Ovary (tissue), 9 donors: ENCODE data around the gene NCK2. TPM values are rescaled to one million over a fixed set of nuclear protein-coding genes. Genes with fewer than 3 reads are reported as not detected.

Experiments used
- DNase-seq, 5 donors: peaks; one replicate each; pipeline ENCODE4 v3.0.0-alpha.2; 2019 to 2020
- H3K27ac ChIP-seq, 2 donors: fragments of 200-600 bp; one replicate each; pipeline versions ENCODE4 v1.5.1 to v1.8.0; 2019 to 2022
- H3K27me3 ChIP-seq: fragments of 200-600 bp; one replicate; pipeline ENCODE4 v1.8.0; 2022
- H3K36me3 ChIP-seq: fragments of 200-600 bp; sonication (generic); one replicate; pipeline ENCODE4 v1.5.1; 2019
- H3K4me1 ChIP-seq: one replicate; pipeline ENCODE4 v1.8.1; 2013; ENCODE audit warnings: mild to moderate bottlenecking, moderate library complexity; ENCODE audit not compliant: insufficient read depth
- H3K4me3 ChIP-seq: fragments of 200-600 bp; sonication (generic); one replicate; pipeline ENCODE4 v1.5.1; 2017
- H3K9me3 ChIP-seq, 2 donors: fragments of 200-600 bp in 1 of 2; sonication (generic) in 1 of 2; one replicate each; pipeline versions ENCODE4 v1.5.1 to v1.8.1; 2013 to 2019; ENCODE audit warnings: mild to moderate bottlenecking in 1 of 2, moderate library complexity in 1 of 2
- EP300 ChIP-seq: sonication (generic); formaldehyde crosslinking; IDR thresholded peaks from one replicate; pipeline ENCODE4 v1.6.1; 2017; ENCODE audit warnings: antibody characterized with exemption
- POLR2A ChIP-seq: fragments of 450-650 bp; IDR thresholded peaks from one replicate; pipeline ENCODE4 v1.6.1; 2017; ENCODE audit warnings: antibody characterized with exemption, mild to moderate bottlenecking, moderate library complexity
- WGBS, 3 donors: extraction: QIAGEN DNeasy Blood & Tissue Kit in 1 of 3; methylation state at CpG; one replicate each; pipeline versions ENCODE4 v1.1.5 to v1.1.7; 2013 to 2017; 5-methylcytosine and 5-hydroxymethylcytosine counted together
- intact Hi-C, 4 donors: fragments of 100-400 bp; cut with DNase I; formaldehyde crosslinking; loops; one replicate each; pipeline versions ENCODE4 v1.11.0 to v1.15.1; 2022 to 2023
- polyA plus RNA-seq, 2 donors: library from polyadenylated mRNA; stranded (reverse); fragments of 200-250 nt in 1 of 2; fragments of 350-450 nt in 1 of 2; fragmentation: Illumina TruSeq in 1 of 2; extraction: RNeasy Lipid Tissue Mini Kit (QIAGEN cat#74804) in 1 of 2; gene quantifications; one replicate each; pipeline ENCODE4 v1.2.3, GENCODE V29; 2013 to 2014
- total RNA-seq, 7 donors: library from RNA; depleted of rRNA in 2 of 7; stranded (reverse); fragments of >200 nt in 2 of 7; fragmentation: NEBNext Ultra II Directional in 3 of 7; extraction: Animal tissue kit (Norgen Biotek cat#: 25700) in 3 of 7; gene quantifications; one replicate each; pipeline versions ENCODE4 v1.1.0 to v1.2.4, GENCODE V29; 2016 to 2023
- TF ChIP-seq, protein P1 (sequence below), 3 donors: fragments of 450-650 bp in 2 of 3; fragments of 200-600 bp in 1 of 3; IDR thresholded peaks; one replicate each; pipeline versions ENCODE4 v1.5.1 to v1.8.0; 2016 to 2022; ENCODE audit warnings: antibody characterized with exemption in 3 of 3, mild to moderate bottlenecking in 1 of 3
- donor health status: DM: no; HTN: no; CAD: no; lungs with moderate emphysema.
- donor health status: DM: no; HTN: no; CAD: no.
- donor health status: Bipolar disorder and iron deficiency.
- donor health status: DM: yes; HTN: yes; CAD: no.
- donor health status: DM: no; HTN: no; CAD: no.
- donor health status: DM: yes; HTN: yes; CAD: no.

NCK2 gene
- total and polyA plus RNA-seq, 9 donors: 16.7 to 42.9 (median 31.2) TPM

- H3K27ac ChIP-seq: no peak overlapping the region
- no peaks in the 10 kb centered on the region for H3K27me3 ChIP-seq
- no peaks in the 10 kb centered on the region for H3K9me3 ChIP-seq
- H3K4me1 ChIP-seq: no peaks in the 10 kb centered on the region
- 83 to 92% (median 90%) methylated on average over 3 of the region's 3 CpGs for WGBS, 3 donors
- H3K36me3 ChIP-seq: no peaks in the 10 kb centered on the region
- intact Hi-C loops: no loop called here
- no peak overlapping the region for H3K4me3 ChIP-seq
- TF ChIP-seq EP300: no peak
- TF ChIP-seq, protein P1, sequence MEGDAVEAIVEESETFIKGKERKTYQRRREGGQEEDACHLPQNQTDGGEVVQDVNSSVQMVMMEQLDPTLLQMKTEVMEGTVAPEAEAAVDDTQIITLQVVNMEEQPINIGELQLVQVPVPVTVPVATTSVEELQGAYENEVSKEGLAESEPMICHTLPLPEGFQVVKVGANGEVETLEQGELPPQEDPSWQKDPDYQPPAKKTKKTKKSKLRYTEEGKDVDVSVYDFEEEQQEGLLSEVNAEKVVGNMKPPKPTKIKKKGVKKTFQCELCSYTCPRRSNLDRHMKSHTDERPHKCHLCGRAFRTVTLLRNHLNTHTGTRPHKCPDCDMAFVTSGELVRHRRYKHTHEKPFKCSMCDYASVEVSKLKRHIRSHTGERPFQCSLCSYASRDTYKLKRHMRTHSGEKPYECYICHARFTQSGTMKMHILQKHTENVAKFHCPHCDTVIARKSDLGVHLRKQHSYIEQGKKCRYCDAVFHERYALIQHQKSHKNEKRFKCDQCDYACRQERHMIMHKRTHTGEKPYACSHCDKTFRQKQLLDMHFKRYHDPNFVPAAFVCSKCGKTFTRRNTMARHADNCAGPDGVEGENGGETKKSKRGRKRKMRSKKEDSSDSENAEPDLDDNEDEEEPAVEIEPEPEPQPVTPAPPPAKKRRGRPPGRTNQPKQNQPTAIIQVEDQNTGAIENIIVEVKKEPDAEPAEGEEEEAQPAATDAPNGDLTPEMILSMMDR (IDR thresholded peaks at IDR 0.05): no peak
- no peak for TF ChIP-seq POLR2A
- DNase-seq: no peak
Observed at GRCh38 chr2:105911425-105911824, 166.7 kb downstream of the NCK2 start.

- no peaks in the 10 kb centered on the region for H3K4me1 ChIP-seq
- H3K9me3 ChIP-seq: no peaks in the 10 kb centered on the region
- no peak overlapping the region for H3K27ac ChIP-seq
- H3K27me3 ChIP-seq: no peaks in the 10 kb centered on the region
- H3K4me3 ChIP-seq: no peak overlapping the region
- DNase-seq: no peak
- TF ChIP-seq EP300: no peak
- no peak for TF ChIP-seq POLR2A
- TF ChIP-seq, protein P1 (IDR thresholded peaks at IDR 0.05): no peak
- H3K36me3 ChIP-seq: no peaks in the 10 kb centered on the region
- 82 to 93% (median 83%) methylated on average over 2 of the region's 2 CpGs for WGBS, 3 donors
- intact Hi-C loops: no loop called here
Observed at GRCh38 chr2:105912081-105912480, 167.4 kb downstream of the NCK2 start.

DNA sequence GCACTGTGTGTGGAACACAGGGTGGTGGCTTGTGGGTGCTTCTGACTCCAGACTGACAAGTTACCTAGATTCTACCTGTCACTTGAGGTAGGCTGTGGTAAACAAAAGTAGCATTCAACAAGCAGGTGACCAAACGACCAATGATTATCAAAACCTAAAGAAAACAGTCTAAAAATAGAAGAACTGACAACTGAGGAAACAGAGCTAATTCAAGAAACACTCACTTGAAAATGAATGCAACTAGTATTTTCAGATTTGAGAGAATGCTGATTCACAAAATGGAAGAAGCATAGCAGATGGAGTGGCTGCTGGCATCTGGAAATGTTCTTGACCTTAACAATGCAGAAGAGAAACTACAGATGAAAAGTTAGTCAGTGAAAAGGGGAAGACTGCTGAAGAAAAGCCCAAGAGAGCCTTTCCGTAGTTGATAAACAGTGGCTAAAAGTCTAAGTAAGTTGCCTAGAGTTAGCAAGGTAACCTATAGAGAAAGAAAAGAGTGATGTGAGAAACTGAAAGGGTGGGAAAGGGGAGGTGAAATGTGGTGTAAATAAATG is 170.4 kb downstream of the NCK2 start:
- H3K4me3 ChIP-seq: no peak overlapping the region
- no peak overlapping the region for H3K27ac ChIP-seq
- no peak for TF ChIP-seq POLR2A
- intact Hi-C loops: no loop called here
- no peaks in the 10 kb centered on the region for H3K36me3 ChIP-seq
- no peaks in the 10 kb centered on the region for H3K4me1 ChIP-seq
- no peak for DNase-seq
- no peaks in the 10 kb centered on the region for H3K27me3 ChIP-seq
- 82 to 87% (median 85%) methylated on average over 2 of the region's 2 CpGs for WGBS, 3 donors
- no peaks in the 10 kb centered on the region for H3K9me3 ChIP-seq

- no peak for DNase-seq
- no peaks in the 10 kb centered on the region for H3K4me1 ChIP-seq
- intact Hi-C loops: no loop called here
- H3K36me3 ChIP-seq: no peaks in the 10 kb centered on the region
- no peak overlapping the region for H3K4me3 ChIP-seq
- H3K9me3 ChIP-seq: no peaks in the 10 kb centered on the region
- H3K27ac ChIP-seq: no peak overlapping the region
- WGBS, 3 donors: 71 to 94% (median 80%) methylated on average over 4 of the region's 4 CpGs
- no peaks in the 10 kb centered on the region for H3K27me3 ChIP-seq
- TF ChIP-seq EP300: no peak
Observed at GRCh38 chr2:105917226-105917625, 172.5 kb downstream of the NCK2 start.

GRCh38 chr2:105917688-105918087 is 173.0 kb downstream of the NCK2 start:
- Histone ChIP-seq H3K36me3 (no peaks in the 10 kb centered on the region), H3K4me1 (no peaks in the 10 kb centered on the region), H3K27me3 (no peaks in the 10 kb centered on the region), H3K9me3 (no peaks in the 10 kb centered on the region), H3K27ac (no peak overlapping the region), H3K4me3 (no peak overlapping the region)
- DNase-seq: no peak
- intact Hi-C loops: no loop called here
- TF ChIP-seq, protein P1 (IDR thresholded peaks at IDR 0.05): no peak
- no peak for TF ChIP-seq POLR2A
- WGBS, 3 donors: 81 to 88% (median 83%) methylated on average over 4 of the region's 4 CpGs
